GM19025 (cell line): ENCODE results near the gene EIF2S2.

Source experiments
- ATAC-seq: cut with Tn5 transposase; IDR thresholded peaks from one replicate; pipeline ENCODE4 v1.9.1; 2021; ENCODE audit warnings: mild to moderate bottlenecking, low read depth, moderate library complexity; ENCODE audit not compliant: unreplicated experiment

Gene EIF2S2

GRCh38 chr20:34122274-34122980 lies 10.4 kb upstream of the EIF2S2 start:
- no peak for ATAC-seq

DNA sequence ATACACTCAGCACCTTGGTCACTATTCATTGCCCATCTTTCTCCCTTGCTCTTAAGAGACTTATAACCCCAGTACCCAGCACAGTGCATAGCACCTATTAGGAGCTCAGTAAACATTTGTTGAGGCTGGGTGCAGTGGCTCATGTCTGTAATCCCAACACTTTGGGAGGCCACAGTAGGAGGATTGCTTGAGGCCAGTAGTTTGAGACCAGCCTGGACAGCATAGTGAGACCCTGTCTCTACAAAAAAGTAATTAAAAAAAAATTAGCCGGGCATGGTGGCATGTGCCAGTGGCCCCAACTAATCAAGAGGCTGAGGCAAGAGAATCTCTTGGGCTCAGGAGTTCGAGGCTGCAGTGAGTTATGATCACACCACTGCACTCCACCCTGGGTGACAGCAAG lies 8.2 kb upstream of the EIF2S2 start:
- no peak for ATAC-seq

- no peak for ATAC-seq
Measured at GRCh38 chr20:34115232-34115631, 3.2 kb upstream of the EIF2S2 start.

GRCh38 chr20:34114809-34115208 lies 2.8 kb upstream of the EIF2S2 start:
- ATAC-seq, result no peak

DNA sequence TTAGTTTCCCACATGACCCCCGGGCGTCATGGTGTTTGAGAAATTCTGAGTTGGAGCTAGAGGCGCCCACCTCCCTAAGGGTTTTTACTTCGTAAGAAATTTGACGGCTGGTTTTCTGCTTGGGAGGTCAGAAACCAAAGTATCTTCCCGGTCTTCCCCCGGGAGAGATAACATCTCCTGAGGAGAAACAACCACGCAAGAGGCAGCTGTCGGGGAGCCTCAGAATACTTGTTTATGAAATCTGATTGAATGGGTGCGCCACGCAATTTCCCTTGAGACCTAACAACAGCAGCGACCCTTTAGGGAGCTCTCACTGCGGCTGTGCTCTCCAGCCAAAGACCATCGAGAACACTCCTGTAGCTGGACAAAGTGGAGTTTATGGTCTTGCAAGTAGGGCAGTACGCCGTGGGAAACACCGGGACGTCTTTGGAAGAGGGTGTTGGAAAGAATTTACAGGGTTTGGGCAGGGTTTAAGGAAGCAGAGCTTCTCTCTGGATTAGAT lies 608 bp upstream of the EIF2S2 start:
- ATAC-seq, result peak; percentile 4

GRCh38 chr20:34110745-34111641 lies 1.1 kb downstream of the EIF2S2 start:
- no peak for ATAC-seq

DNA sequence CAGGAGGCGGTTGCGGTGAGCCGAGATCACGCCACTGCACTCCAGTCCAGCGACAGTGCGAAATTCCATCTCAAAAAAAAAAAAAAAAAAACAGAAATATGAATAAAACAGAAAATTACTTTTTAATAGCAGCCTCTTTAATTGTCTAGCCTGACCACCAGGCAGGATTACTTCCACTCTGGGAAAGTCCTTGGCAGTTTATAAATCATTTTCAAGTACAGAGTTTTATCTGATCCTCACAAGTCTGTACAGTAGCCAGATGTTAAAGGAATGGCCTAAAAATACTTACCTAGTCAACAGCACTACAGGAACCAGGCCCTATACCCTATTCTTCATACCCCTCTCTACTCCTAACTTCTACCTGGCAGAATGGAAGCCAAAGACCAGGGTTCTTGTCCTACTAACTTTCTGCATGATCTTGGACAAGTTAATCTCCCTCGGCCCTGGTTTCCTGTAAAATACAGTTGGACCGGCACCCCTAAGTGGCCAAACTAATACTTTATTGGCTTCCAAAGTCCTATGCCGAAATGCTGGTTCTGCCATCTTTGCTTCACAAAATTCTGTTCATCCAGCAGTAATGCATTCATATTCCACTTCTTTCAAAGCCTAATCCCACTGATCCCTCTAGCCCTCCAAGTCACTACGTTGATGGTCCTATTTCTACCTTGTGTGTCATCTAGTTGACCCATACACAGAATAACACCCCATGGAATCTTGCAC lies 1.9 kb downstream of the EIF2S2 start:
- ATAC-seq, result no peak

- no peak for ATAC-seq
Measured at GRCh38 chr20:34109442-34109841, 2.6 kb downstream of the EIF2S2 start.

GRCh38 chr20:34108616-34109174 lies 3.3 kb downstream of the EIF2S2 start:
- ATAC-seq, result no peak

DNA sequence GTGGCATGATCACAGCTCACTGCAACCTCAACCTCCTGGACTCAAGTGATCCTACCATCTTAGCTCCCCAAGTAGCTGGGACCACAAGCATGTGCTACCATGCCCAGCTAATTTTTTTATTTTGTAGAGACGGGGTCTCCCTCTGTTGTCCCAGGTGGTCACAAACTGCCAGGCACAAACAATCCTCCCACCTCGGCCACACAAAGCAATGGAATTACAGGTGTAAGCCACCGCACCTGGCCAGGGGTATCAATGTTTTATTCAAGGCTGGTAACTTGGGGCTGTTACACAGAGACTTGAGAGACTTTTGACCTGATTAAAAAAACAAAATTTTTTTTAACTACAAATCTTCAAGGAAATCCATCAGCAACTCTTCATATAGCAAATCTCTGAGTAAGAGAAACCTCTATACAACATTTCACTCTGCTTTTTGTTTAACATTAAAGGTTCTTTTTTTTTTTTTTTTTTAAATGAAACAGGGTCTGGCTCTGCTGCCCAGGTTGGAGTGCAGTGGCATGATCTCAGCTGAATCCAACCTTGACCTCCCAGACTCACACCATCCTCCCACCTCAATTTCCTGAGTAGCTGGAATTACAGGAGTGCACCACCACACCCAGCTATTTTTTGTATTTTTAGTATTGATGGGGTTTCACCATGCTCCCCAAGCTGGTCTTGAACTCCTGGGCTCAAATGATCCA lies 5.9 kb downstream of the EIF2S2 start:
- ATAC-seq, result no peak

DNA sequence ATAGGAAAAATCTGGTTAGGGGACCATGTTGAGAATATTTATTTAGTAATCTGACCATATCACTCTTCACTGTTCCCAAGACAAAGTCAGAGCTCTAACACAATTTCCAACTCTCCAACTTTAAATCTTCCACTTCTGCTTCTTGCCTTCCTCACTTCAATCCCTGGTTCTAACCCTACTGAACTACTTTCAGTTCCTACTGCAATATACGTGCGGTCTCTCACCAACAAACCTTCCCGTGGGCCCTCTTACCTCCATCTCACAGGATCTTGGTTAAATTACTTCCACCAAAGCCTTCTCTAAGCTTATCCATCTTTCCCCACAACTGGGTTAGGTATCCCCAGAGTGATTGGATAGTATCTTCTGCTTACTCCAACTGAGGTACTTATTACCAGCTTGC lies 8.0 kb downstream of the EIF2S2 start:
- no peak for ATAC-seq

- no peak for ATAC-seq
Measured at GRCh38 chr20:34102342-34102741, 9.7 kb downstream of the EIF2S2 start.

DNA sequence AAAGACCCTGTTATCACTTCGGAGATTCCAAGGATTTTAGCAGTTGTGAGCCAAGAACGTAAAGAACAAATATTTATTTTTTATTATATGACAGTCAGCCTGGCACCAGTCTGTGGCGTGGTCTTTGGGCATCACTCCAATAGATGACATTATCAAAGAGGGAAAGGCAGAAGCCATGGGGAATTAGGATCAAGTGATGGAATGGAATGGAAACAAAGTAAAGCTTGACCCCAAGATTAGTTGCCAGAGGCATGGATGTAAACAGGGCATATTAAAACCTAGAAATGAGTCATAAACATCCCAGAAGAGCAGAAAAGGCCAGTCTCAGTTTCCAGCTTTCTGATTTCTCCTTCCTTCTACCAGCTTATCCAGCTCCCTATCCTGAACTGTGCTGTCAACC lies 11.5 kb downstream of the EIF2S2 start:
- ATAC-seq, result no peak

- no peak for ATAC-seq
Measured at GRCh38 chr20:34099675-34100074, 12.4 kb downstream of the EIF2S2 start.

DNA sequence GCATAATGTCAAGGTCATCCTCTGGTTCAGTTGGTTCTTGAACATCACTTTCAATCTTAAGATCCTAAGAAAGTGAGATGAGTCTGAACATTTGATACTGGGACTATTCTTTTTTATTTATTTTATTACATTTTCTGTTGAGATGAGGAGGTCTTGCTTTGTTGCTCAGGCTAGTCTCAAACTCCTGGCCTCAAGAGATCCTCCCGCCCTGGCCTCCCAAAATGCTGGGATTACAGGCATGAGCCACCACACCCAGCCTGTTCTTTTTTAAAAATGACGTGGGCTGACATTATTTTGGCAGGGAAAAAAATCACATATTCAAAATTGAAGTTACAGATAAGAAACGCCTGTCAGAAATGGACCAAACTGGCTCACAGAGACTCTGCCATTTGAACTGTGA lies 13.5 kb downstream of the EIF2S2 start:
- no peak for ATAC-seq

- no peak for ATAC-seq
Measured at GRCh38 chr20:34096699-34097444, 15.2 kb downstream of the EIF2S2 start.

GRCh38 chr20:34095825-34096224 lies 16.2 kb downstream of the EIF2S2 start:
- no peak for ATAC-seq

- no peak for ATAC-seq
Measured at GRCh38 chr20:34093895-34094294, 18.1 kb downstream of the EIF2S2 start.

DNA sequence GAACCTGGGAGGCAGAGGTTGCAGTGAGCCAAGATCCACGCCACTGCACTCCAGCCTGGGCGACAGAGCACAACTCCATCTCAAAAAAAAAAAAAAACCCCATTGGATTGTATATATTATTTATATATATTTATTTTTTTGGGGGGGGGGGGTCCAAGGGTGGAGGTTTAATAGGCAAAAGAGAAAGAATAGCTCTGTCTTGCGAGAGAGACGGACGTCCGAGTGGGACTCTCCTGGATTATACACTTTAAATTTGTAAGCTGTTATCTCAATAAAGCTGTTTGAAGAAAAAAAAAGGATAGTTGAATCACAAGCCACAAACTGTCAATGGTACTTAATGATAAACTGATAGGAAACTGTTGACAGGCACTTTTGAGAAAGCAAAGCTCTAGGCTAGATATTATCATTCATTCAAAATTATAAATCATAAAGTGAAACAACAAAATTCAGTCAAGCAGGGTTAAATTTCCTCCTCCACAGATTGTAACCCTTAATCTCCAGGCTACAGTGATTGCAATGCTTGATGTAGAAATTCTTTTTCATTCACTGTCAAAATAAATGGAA lies 20.3 kb downstream of the EIF2S2 start:
- no peak for ATAC-seq
